Prostate gland (tissue), 2 donors: Measurements from ENCODE around the gene CCDC12. TPM values are rescaled to one million over a fixed set of nuclear protein-coding genes. Genes with fewer than 3 reads are reported as not detected.

ENCODE experiments used
- DNase-seq: peaks from one replicate; pipeline ENCODE4 v3.0.0-alpha.2; 2019; ENCODE audit warnings: low spot score
- H3K27ac ChIP-seq, 2 donors: fragments of 200-600 bp; sonication (generic); 2 replicates each; pipeline ENCODE4 v1.5.1; 2017 to 2019
- H3K27me3 ChIP-seq: fragments of 200-600 bp; sonication (generic); replicated peaks from 2 replicates; pipeline ENCODE4 v1.5.1; 2019; ENCODE audit not compliant: insufficient read depth
- H3K36me3 ChIP-seq, 2 donors: fragments of 200-600 bp; sonication (generic); 1 replicate in 1 of 2; 2 replicates in 1 of 2; pipeline versions ENCODE4 v1.5.1 to v1.8.1; 2017 to 2019
- H3K4me1 ChIP-seq: fragments of 200-600 bp; sonication (generic); replicated peaks from 2 replicates; pipeline ENCODE4 v1.5.1; 2019
- H3K4me3 ChIP-seq, 2 donors: fragments of 200-600 bp; sonication (generic); 2 replicates each; pipeline ENCODE4 v1.5.1; 2017 to 2019
- H3K9me3 ChIP-seq: fragments of 200-600 bp; sonication (generic); 2 replicates; pipeline ENCODE4 v1.5.1; 2017
- POLR2A ChIP-seq: fragments of 450-650 bp; IDR thresholded peaks from one replicate; pipeline ENCODE4 v1.6.1; 2016; ENCODE audit warnings: antibody characterized with exemption, mild to moderate bottlenecking
- POLR2AphosphoS5 ChIP-seq: sonication (generic); formaldehyde crosslinking; IDR thresholded peaks from one replicate; pipeline ENCODE4 v1.6.1; 2017; ENCODE audit warnings: antibody characterized with exemption
- WGBS: methylation state at CpG from one replicate; pipeline ENCODE4 v1.1.5; 2018; 5-methylcytosine and 5-hydroxymethylcytosine counted together
- intact Hi-C: fragments of 100-400 bp; cut with DNase I; formaldehyde crosslinking; loops from one replicate; pipeline ENCODE4 v1.14.2; 2022
- total RNA-seq, 2 donors: library from RNA; depleted of rRNA; stranded (reverse); fragments of >200 nt; gene quantifications; one replicate each; pipeline ENCODE4 v1.1.0, GENCODE V29; 2016
- TF ChIP-seq, protein P1 (sequence below), 4 experiments: fragments of 200-600 bp in 2 of 4; fragments of 450-650 bp in 2 of 4; sonication (generic) in 2 of 4; IDR thresholded peaks; 1 replicate in 3 of 4; 2 replicates in 1 of 4; pipeline ENCODE4 v1.5.1; 2016 to 2019; ENCODE audit warnings: antibody characterized with exemption in 4 of 4, mild to moderate bottlenecking in 2 of 4, moderate library complexity in 2 of 4

Gene CCDC12
- total RNA-seq, 2 donors from 2014 or later, result 34.6 to 78.7 TPM

GRCh38 chr3:46890132-46890531 is 86.4 kb downstream of the CCDC12 start:
- H3K27me3 ChIP-seq, result no peaks in the 10 kb centered on the region
- no peaks in the 10 kb centered on the region for H3K4me1 ChIP-seq
- intact Hi-C loops, result no loop called here
- H3K36me3 ChIP-seq, result no peaks in the 10 kb centered on the region
- H3K4me3 ChIP-seq, result no peak overlapping the region
- 100% methylated on average over 1 of the region's 1 CpG for WGBS
- H3K27ac ChIP-seq, result no peak overlapping the region
- no peak for DNase-seq
- no peaks in the 10 kb centered on the region for H3K9me3 ChIP-seq
- no peak for TF ChIP-seq POLR2AphosphoS5
- no peak for TF ChIP-seq POLR2A
- TF ChIP-seq, protein P1, sequence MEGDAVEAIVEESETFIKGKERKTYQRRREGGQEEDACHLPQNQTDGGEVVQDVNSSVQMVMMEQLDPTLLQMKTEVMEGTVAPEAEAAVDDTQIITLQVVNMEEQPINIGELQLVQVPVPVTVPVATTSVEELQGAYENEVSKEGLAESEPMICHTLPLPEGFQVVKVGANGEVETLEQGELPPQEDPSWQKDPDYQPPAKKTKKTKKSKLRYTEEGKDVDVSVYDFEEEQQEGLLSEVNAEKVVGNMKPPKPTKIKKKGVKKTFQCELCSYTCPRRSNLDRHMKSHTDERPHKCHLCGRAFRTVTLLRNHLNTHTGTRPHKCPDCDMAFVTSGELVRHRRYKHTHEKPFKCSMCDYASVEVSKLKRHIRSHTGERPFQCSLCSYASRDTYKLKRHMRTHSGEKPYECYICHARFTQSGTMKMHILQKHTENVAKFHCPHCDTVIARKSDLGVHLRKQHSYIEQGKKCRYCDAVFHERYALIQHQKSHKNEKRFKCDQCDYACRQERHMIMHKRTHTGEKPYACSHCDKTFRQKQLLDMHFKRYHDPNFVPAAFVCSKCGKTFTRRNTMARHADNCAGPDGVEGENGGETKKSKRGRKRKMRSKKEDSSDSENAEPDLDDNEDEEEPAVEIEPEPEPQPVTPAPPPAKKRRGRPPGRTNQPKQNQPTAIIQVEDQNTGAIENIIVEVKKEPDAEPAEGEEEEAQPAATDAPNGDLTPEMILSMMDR (IDR thresholded peaks at IDR 0.05), result no peak

- Histone ChIP-seq H3K36me3 (no peaks in the 10 kb centered on the region), H3K27ac (no peak overlapping the region), H3K9me3 (no peaks in the 10 kb centered on the region), H3K4me3 (no peak overlapping the region), H3K4me1 (no peaks in the 10 kb centered on the region), H3K27me3 (no peaks in the 10 kb centered on the region)
- TF ChIP-seq, protein P1 (IDR thresholded peaks at IDR 0.05), result no peak
- TF ChIP-seq POLR2A, result no peak
- no peak for TF ChIP-seq POLR2AphosphoS5
- WGBS, result 62% methylated on average over 6 of the region's 6 CpGs
- DNase-seq, result no peak
- intact Hi-C loops, result no loop called here
Observed at GRCh38 chr3:46889381-46890110, 87.0 kb downstream of the CCDC12 start.

GRCh38 chr3:46888705-46889104 is 87.8 kb downstream of the CCDC12 start:
- intact Hi-C loops, result no loop called here
- H3K36me3 ChIP-seq, result no peaks in the 10 kb centered on the region
- H3K27ac ChIP-seq, result no peak overlapping the region
- H3K27me3 ChIP-seq, result no peaks in the 10 kb centered on the region
- H3K4me1 ChIP-seq, result no peaks in the 10 kb centered on the region
- WGBS, result 85% methylated on average over 13 of the region's 13 CpGs
- no peak for TF ChIP-seq POLR2AphosphoS5
- TF ChIP-seq, protein P1 (IDR thresholded peaks at IDR 0.05), result no peak
- TF ChIP-seq POLR2A, result no peak
- H3K4me3 ChIP-seq, result no peak overlapping the region
- no peaks in the 10 kb centered on the region for H3K9me3 ChIP-seq
- DNase-seq, result no peak

- intact Hi-C loops, result no loop called here
- Histone ChIP-seq H3K27me3 (no peaks in the 10 kb centered on the region), H3K9me3 (no peaks in the 10 kb centered on the region), H3K36me3 (no peaks in the 10 kb centered on the region), H3K4me1 (no peaks in the 10 kb centered on the region), H3K27ac (no peak overlapping the region), H3K4me3 (no peak overlapping the region)
- no peak for TF ChIP-seq POLR2AphosphoS5
- TF ChIP-seq, protein P1 (IDR thresholded peaks at IDR 0.05), result no peak
- no peak for TF ChIP-seq POLR2A
- 70% methylated on average over 7 of the region's 7 CpGs for WGBS
- no peak for DNase-seq
Observed at GRCh38 chr3:46887980-46888494, 88.5 kb downstream of the CCDC12 start.

DNA sequence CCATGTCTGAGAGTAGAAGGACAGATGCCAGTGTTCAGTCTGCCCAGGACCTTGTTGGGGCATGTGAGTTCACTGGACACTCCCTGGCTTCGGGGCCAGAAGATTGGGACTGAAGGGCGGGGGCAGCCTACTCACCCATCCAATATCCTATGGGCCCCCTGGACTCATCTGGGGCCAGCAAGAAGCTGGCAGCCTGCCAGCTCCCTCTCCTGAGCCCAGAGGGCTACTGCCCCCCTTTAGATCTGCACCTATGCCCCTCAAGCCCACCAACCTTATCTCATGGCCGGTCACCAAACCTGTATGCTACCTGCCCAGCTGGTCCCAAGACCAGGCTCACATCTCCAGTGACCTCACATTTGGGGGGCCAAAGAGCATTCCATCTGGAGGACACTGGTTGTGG is 90.9 kb downstream of the CCDC12 start:
- Histone ChIP-seq H3K4me3 (no peak overlapping the region), H3K27ac (no peak overlapping the region), H3K4me1 (no peaks in the 10 kb centered on the region), H3K9me3 (no peaks in the 10 kb centered on the region), H3K36me3 (no peaks in the 10 kb centered on the region), H3K27me3 (peaks cover 5% of the 10 kb centered on the region)
- DNase-seq, result no peak
- WGBS, result 96% methylated on average over 3 of the region's 3 CpGs
- TF ChIP-seq POLR2AphosphoS5 (no peak), POLR2A (no peak)
- TF ChIP-seq, protein P1 (IDR thresholded peaks at IDR 0.05), result no peak
- intact Hi-C loops, result no loop called here
